Tibial artery (tissue), 4 donors: ENCODE data around the gene CYB561D1.

Experiments
- DNase-seq, 2 donors: peaks; one replicate each; pipeline ENCODE4 v3.0.0-alpha.2; 2019
- H3K27ac ChIP-seq, 2 donors: fragments of 200-600 bp; sonication (generic) in 1 of 2; 1 replicate in 1 of 2; 2 replicates in 1 of 2; pipeline ENCODE4 v1.5.1; 2018 to 2019; ENCODE audit warnings: mild to moderate bottlenecking in 1 of 2
- H3K27me3 ChIP-seq, 2 donors: fragments of 200-600 bp; sonication (generic) in 1 of 2; one replicate each; pipeline versions ENCODE4 v1.5.1 to v1.6.0; 2016 to 2019
- H3K36me3 ChIP-seq, 3 donors: fragments of 200-600 bp; sonication (generic) in 2 of 3; one replicate each; pipeline ENCODE4 v1.5.1; 2016 to 2019; ENCODE audit warnings: mild to moderate bottlenecking in 2 of 3
- H3K4me1 ChIP-seq, 4 donors: fragments of 200-600 bp; sonication (generic) in 2 of 4; 1 replicate in 3 of 4; 2 replicates in 1 of 4; pipeline ENCODE4 v1.5.1; 2016 to 2019
- H3K4me3 ChIP-seq, 2 donors: fragments of 200-600 bp; sonication (generic) in 1 of 2; 1 replicate in 1 of 2; 2 replicates in 1 of 2; pipeline ENCODE4 v1.5.1; 2018 to 2019; ENCODE audit warnings: mild to moderate bottlenecking in 2 of 2
- H3K9me3 ChIP-seq, 3 donors: fragments of 200-600 bp; sonication (generic) in 1 of 3; one replicate each; pipeline ENCODE4 v1.5.1; 2016 to 2019
- CTCF ChIP-seq, 2 experiments: fragments of 200-600 bp in 1 of 2; fragments of 450-650 bp in 1 of 2; IDR thresholded peaks; one replicate each; pipeline ENCODE4 v1.5.1; 2017 to 2019; ENCODE audit warnings: antibody characterized with exemption in 2 of 2, mild to moderate bottlenecking in 1 of 2, moderate library complexity in 1 of 2
- intact Hi-C: fragments of 100-400 bp; cut with DNase I; formaldehyde crosslinking; loops from one replicate; pipeline ENCODE4 v1.15.0; 2023; ENCODE audit warnings: low total_unique reads

Gene CYB561D1

GRCh38 chr1:109538827-109539555 is 45.1 kb downstream of the CYB561D1 start:
- H3K4me3 ChIP-seq = no peak overlapping the region

DNA sequence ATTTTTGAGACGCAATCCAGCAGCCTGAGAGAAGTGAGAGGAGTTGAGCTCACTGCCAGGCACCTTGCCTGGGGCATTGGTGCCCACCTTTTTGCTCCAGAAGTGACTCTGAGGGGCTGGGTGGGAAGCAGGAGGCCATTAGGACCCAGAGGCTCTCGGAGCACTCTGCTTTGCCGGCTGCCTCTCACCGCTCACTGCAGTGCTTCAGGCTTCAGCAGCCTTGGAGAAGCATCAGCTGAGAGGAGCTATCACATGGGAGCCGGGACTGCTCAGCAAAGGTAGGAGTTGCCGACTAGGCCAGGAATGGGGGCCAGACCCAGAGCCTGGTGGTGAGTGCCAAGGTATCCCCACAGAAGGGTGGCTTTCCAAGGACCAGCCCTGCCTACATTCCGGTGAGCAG is 45.8 kb downstream of the CYB561D1 start, which contains the start of gene GPR61:
Gene GPR61 (plus strand): TSS at position 197 of the 400 bp plus-strand sequence. CDS start 3,151 bp downstream, outside the sequence.
- no peak within 1 kb of the TSS for H3K4me3 ChIP-seq
- H3K27ac ChIP-seq = no peak within 1 kb of the TSS
- no peak for TF ChIP-seq CTCF (IDR thresholded peaks at IDR 0.05)
- H3K4me1 ChIP-seq = peaks cover 0 to 14% (median 2%) of the 10 kb centered on the region in 4 donors
- intact Hi-C loops = loop anchor here (10.0 kb wide), 2 partner anchors 115 to 445 kb away; partner anchors contain the start of genes AHCYL1 and PSMA5
- peaks cover 0 to 3% of the 10 kb centered on the region in 2 donors for H3K27me3 ChIP-seq
- no peaks in the 10 kb centered on the region for H3K36me3 ChIP-seq
- no peaks in the 10 kb centered on the region for H3K9me3 ChIP-seq
- DNase-seq = no peak

More at GRCh38 chr1:109538827-109539555, 45.1 kb downstream of the CYB561D1 start:
- H3K27ac ChIP-seq = no peak overlapping the region
- no peaks in the 10 kb centered on the region for H3K9me3 ChIP-seq
- H3K4me1 ChIP-seq = peaks cover 0 to 14% (median 2%) of the 10 kb centered on the region in 4 donors
- intact Hi-C loops = loop anchor here (10.0 kb wide), 1 partner anchor 114 kb away; the partner anchor contains the start of gene PSMA5
- no peak for TF ChIP-seq CTCF (IDR thresholded peaks at IDR 0.05)
- no peaks in the 10 kb centered on the region for H3K36me3 ChIP-seq
- DNase-seq = no peak
- H3K27me3 ChIP-seq = peaks cover 0 to 3% of the 10 kb centered on the region in 2 donors

DNA sequence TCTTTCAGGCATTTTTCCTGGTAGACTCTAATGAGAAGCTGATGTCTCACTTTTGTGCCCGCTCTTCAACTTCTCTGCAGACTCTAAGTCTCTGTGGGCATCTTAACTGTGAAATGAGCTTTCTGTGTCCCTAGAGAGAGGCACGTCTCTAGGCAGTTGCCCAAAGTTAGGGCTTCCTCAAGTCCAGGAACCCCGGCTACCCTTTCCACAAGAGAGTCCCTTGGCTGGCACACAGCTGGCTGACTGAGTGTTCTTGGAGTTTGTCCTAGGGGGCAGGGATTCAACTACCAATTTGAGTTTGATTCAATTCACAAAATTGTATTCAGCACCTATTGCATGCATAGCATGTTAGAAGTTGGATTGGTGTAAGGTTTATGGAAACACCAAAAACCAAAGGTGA is 47.2 kb downstream of the CYB561D1 start:
- intact Hi-C loops = loop anchor here (10.0 kb wide), 1 partner anchor 444 kb away; the partner anchor contains the start of gene AHCYL1
- TF ChIP-seq CTCF (IDR thresholded peaks at IDR 0.05) = no peak
- DNase-seq = no peak
- Histone ChIP-seq H3K4me3 (no peak overlapping the region), H3K27me3 (peaks cover 0 to 3% of the 10 kb centered on the region in 2 donors), H3K36me3 (no peaks in the 10 kb centered on the region), H3K27ac (no peak overlapping the region), H3K4me1 (peaks cover 0 to 6% (median 1%) of the 10 kb centered on the region in 4 donors), H3K9me3 (no peaks in the 10 kb centered on the region)

GRCh38 chr1:109542657-109543056 is 48.8 kb downstream of the CYB561D1 start:
- TF ChIP-seq CTCF (IDR thresholded peaks at IDR 0.05) = no peak
- intact Hi-C loops = loop anchor here (2.0 to 10.0 kb wide), 2 partner anchors 74 to 442 kb away; partner anchors contain the start of gene AHCYL1
- H3K27ac ChIP-seq = no peak overlapping the region
- H3K27me3 ChIP-seq = peaks cover 0 to 3% of the 10 kb centered on the region in 2 donors
- DNase-seq = no peak
- no peak overlapping the region for H3K4me3 ChIP-seq
- H3K36me3 ChIP-seq = no peaks in the 10 kb centered on the region
- H3K4me1 ChIP-seq = peaks cover 0 to 13% (median 10%) of the 10 kb centered on the region in 4 donors
- H3K9me3 ChIP-seq = no peaks in the 10 kb centered on the region

- no peak overlapping the region for H3K27ac ChIP-seq
- H3K27me3 ChIP-seq = peaks cover 0 to 3% of the 10 kb centered on the region in 2 donors
- H3K36me3 ChIP-seq = no peaks in the 10 kb centered on the region
- intact Hi-C loops = loop anchor here (2.0 to 10.0 kb wide), 2 partner anchors 73 to 441 kb away; partner anchors contain the start of gene AHCYL1
- H3K4me3 ChIP-seq = no peak overlapping the region
- TF ChIP-seq CTCF (IDR thresholded peaks at IDR 0.05) = no peak
- H3K9me3 ChIP-seq = no peaks in the 10 kb centered on the region
- DNase-seq = no peak
- peaks cover 0 to 13% (median 10%) of the 10 kb centered on the region in 4 donors for H3K4me1 ChIP-seq
These were observed 49.5 kb downstream of the CYB561D1 start for GRCh38 chr1:109543283-109543987.
